IMR-90 (cell line): ENCODE measurements around the gene LSM6.

Experiments used
- BHLHE40 ChIP-seq: fragments of 150-350 bp; IDR thresholded peaks from 2 replicates; pipeline ENCODE4 v1.6.1; 2016; ENCODE audit warnings: mild to moderate bottlenecking, low read depth, low read length
- CEBPB ChIP-seq: IDR thresholded peaks from 2 replicates; pipeline ENCODE4 v1.6.1; 2012; ENCODE audit warnings: low read depth, low read length, improper control_type of control experiment
- CTCF ChIP-seq: conservative IDR thresholded peaks from 2 replicates; pipeline ENCODE4 v1.5.1; 2012; ENCODE audit warnings: mild to moderate bottlenecking, low read depth, low read length, improper control_type of control experiment
- FOS ChIP-seq: fragments of 150-350 bp; IDR thresholded peaks from 2 replicates; pipeline ENCODE4 v1.6.1; 2016; ENCODE audit warnings: low read depth, low read length
- MAZ ChIP-seq: IDR thresholded peaks from 2 replicates; pipeline ENCODE4 v1.6.1; 2012; ENCODE audit warnings: low read depth, mild to moderate bottlenecking, low read length, improper control_type of control experiment, moderate library complexity, borderline replicate concordance
- POLR2A ChIP-seq: IDR thresholded peaks from 2 replicates; pipeline ENCODE4 v1.6.1; 2012; ENCODE audit warnings: mild to moderate bottlenecking, low read depth, low read length
- RAD21 ChIP-seq: IDR thresholded peaks from 2 replicates; pipeline ENCODE4 v1.6.1; 2012; ENCODE audit warnings: low read length, improper control_type of control experiment
- RCOR1 ChIP-seq: IDR thresholded peaks from 2 replicates; pipeline ENCODE4 v1.6.1; 2012; ENCODE audit warnings: mild to moderate bottlenecking, low read length, improper control_type of control experiment; ENCODE audit not compliant: insufficient replicate concordance
- SMC3 ChIP-seq: fragments of 150-350 bp; IDR thresholded peaks from 2 replicates; pipeline ENCODE4 v1.6.1; 2016; ENCODE audit warnings: low read depth, mild to moderate bottlenecking, antibody characterized with exemption, low read length, moderate library complexity

GRCh38 chr4:146212781-146213180 is 37.3 kb downstream of the LSM6 start:
- TF ChIP-seq CTCF = no peak
- TF ChIP-seq MAZ = no peak
- TF ChIP-seq RCOR1 = no peak
- TF ChIP-seq CEBPB = no peak
- no peak for TF ChIP-seq FOS
- no peak for TF ChIP-seq SMC3
- no peak for TF ChIP-seq POLR2A
- TF ChIP-seq RAD21 = no peak
- no peak for TF ChIP-seq BHLHE40
